OCI-LY1 (cell line): ENCODE results near the gene CTNNA2.

Experiments
- H2AFZ ChIP-seq: fragments of 200-600 bp; sonication (generic), shearing (Covaris generic); 2 replicates; pipeline ENCODE4 v1.6.0; 2014; ENCODE audit warnings: antibody characterized with exemption, mild to moderate bottlenecking, low read length
- H3F3A ChIP-seq: fragments of 200-600 bp; sonication (generic), shearing (Covaris generic); 2 replicates; pipeline ENCODE4 v1.6.0; 2014; ENCODE audit warnings: mild to moderate bottlenecking, antibody characterized with exemption, low read length, moderate library complexity; ENCODE audit not compliant: insufficient read depth
- H3K27ac ChIP-seq: fragments of 200-600 bp; sonication (generic); 2 replicates; pipeline ENCODE4 v1.5.1; 2014; ENCODE audit warnings: low read length, mixed run types, mild to moderate bottlenecking, low read depth; ENCODE audit not compliant: poor library complexity, severe bottlenecking
- H3K27me3 ChIP-seq: fragments of 200-600 bp; sonication (generic); 2 replicates; pipeline ENCODE4 v1.6.0; 2014; ENCODE audit warnings: antibody characterized with exemption, mild to moderate bottlenecking, low read length, moderate library complexity; ENCODE audit not compliant: insufficient read depth
- H3K36me3 ChIP-seq: fragments of 200-600 bp; sonication (generic); 2 replicates; pipeline ENCODE4 v1.6.1; 2014; ENCODE audit warnings: mild to moderate bottlenecking, antibody characterized with exemption, low read length, moderate library complexity, mixed read lengths; ENCODE audit not compliant: insufficient read depth
- H3K4me1 ChIP-seq: fragments of 200-600 bp; sonication (generic); 2 replicates; pipeline ENCODE4 v1.5.1; 2014; ENCODE audit warnings: mild to moderate bottlenecking, low read length, moderate library complexity; ENCODE audit not compliant: insufficient read depth, severe bottlenecking
- H3K4me2 ChIP-seq: fragments of 200-600 bp; sonication (generic), shearing (Covaris generic); 2 replicates; pipeline ENCODE4 v1.6.1; 2014; ENCODE audit warnings: low read length
- H3K4me3 ChIP-seq: fragments of 200-600 bp; sonication (generic); 2 replicates; pipeline ENCODE4 v1.5.1; 2014; ENCODE audit warnings: low read length, low read depth, mild to moderate bottlenecking, mixed read lengths; ENCODE audit not compliant: poor library complexity, severe bottlenecking
- H3K79me2 ChIP-seq: fragments of 200-600 bp; shearing (Covaris generic); 2 replicates; pipeline ENCODE4 v1.6.1; 2016; ENCODE audit warnings: mixed run types, low read length, mixed read lengths; ENCODE audit not compliant: insufficient read depth
- H3K9ac ChIP-seq: fragments of 200-600 bp; sonication (generic), shearing (Covaris generic); 2 replicates; pipeline ENCODE4 v1.6.1; 2014; ENCODE audit warnings: mild to moderate bottlenecking, low read length, mixed read lengths
- H3K9me2 ChIP-seq: fragments of 200-600 bp; sonication (generic), shearing (Covaris generic); 2 replicates; pipeline ENCODE4 v1.6.1; 2014; ENCODE audit warnings: low read depth, mild to moderate bottlenecking, low read length, mixed read lengths
- H3K9me3 ChIP-seq: fragments of 200-600 bp; shearing (Covaris generic); 2 replicates; pipeline ENCODE4 v1.6.1; 2014; ENCODE audit warnings: low read length, mixed read lengths
- H4K20me1 ChIP-seq: fragments of 200-600 bp; sonication (generic), shearing (Covaris generic); 2 replicates; pipeline ENCODE4 v1.6.0; 2016; ENCODE audit warnings: mild to moderate bottlenecking, low read length; ENCODE audit not compliant: insufficient read depth
- EZH2 ChIP-seq: fragments of 200-600 bp; sonication (generic), shearing (Covaris generic); IDR thresholded peaks from 2 replicates; pipeline ENCODE4 v1.8.0; 2017; ENCODE audit warnings: borderline replicate concordance, mixed run types, mild to moderate bottlenecking, antibody characterized with exemption, low read length, moderate library complexity, mixed read lengths
- TF ChIP-seq, protein P1 (sequence below): fragments of 200-600 bp; sonication (generic), shearing (Covaris generic); IDR thresholded peaks from 2 replicates; pipeline ENCODE4 v1.5.1; 2017; ENCODE audit warnings: mild to moderate bottlenecking, antibody characterized with exemption, low read length, moderate library complexity, mixed read lengths

Gene CTNNA2

DNA sequence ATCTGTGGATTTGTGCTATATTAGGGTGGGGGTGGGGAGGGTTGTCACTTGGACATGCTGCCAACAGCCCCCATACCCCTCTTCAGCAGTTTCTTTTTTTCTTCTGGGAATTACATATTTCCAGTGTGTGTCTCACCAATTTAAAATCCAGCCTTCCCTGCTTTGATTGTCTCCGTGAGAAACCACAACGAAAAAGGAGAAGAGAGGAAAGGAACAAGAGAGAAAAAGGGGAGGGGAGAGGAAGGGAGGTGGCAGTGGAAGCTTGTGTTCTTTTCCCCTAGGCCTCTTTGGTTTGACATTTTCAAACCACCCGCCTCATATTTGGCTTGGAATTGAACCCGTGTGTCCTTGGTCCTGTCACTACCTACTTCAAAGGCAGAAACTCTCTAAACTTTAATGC is 860 bp downstream of the CTNNA2 start:
- Histone ChIP-seq H3K79me2 (no peaks in the 10 kb centered on the region), H3F3A (no peaks in the 10 kb centered on the region), H3K9me3 (no peaks in the 10 kb centered on the region), H3K4me3 (no peak overlapping the region), H2AFZ (no peak overlapping the region), H3K4me1 (no peaks in the 10 kb centered on the region), H3K4me2 (no peak overlapping the region), H3K27me3 (no peaks in the 10 kb centered on the region), H3K36me3 (no peaks in the 10 kb centered on the region), H3K27ac (no peak overlapping the region), H3K9ac (no peak overlapping the region), H3K9me2 (no peaks in the 10 kb centered on the region), H4K20me1 (no peaks in the 10 kb centered on the region)
- TF ChIP-seq, protein P1, sequence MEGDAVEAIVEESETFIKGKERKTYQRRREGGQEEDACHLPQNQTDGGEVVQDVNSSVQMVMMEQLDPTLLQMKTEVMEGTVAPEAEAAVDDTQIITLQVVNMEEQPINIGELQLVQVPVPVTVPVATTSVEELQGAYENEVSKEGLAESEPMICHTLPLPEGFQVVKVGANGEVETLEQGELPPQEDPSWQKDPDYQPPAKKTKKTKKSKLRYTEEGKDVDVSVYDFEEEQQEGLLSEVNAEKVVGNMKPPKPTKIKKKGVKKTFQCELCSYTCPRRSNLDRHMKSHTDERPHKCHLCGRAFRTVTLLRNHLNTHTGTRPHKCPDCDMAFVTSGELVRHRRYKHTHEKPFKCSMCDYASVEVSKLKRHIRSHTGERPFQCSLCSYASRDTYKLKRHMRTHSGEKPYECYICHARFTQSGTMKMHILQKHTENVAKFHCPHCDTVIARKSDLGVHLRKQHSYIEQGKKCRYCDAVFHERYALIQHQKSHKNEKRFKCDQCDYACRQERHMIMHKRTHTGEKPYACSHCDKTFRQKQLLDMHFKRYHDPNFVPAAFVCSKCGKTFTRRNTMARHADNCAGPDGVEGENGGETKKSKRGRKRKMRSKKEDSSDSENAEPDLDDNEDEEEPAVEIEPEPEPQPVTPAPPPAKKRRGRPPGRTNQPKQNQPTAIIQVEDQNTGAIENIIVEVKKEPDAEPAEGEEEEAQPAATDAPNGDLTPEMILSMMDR = no peak
- TF ChIP-seq EZH2 = no peak

DNA sequence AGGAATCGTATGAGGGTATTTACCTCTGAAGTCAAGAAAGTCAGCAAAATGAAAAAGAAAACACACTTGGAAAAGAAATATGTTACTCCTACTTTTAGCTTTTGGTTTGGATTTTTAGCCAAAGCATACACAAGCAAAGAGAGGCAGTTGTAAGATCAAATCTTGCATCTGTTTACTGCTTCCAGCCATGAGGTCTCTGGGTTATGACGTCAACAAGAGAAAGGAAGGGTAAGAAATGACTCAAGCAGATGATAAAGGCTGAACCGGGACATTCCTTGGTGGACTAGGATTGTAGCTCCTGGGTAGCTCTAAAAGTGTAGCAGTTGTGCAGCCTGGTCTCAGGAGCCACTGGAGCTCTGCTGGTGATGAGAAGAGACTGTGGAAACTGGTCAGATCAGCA is 16.8 kb downstream of the CTNNA2 start:
- Histone ChIP-seq H2AFZ (no peak overlapping the region), H3K9me2 (no peaks in the 10 kb centered on the region), H3K4me3 (no peak overlapping the region), H3K27ac (no peak overlapping the region), H3K4me1 (no peaks in the 10 kb centered on the region), H3K9ac (no peak overlapping the region), H3K27me3 (no peaks in the 10 kb centered on the region), H4K20me1 (no peaks in the 10 kb centered on the region), H3K9me3 (no peaks in the 10 kb centered on the region), H3K79me2 (no peaks in the 10 kb centered on the region), H3K4me2 (no peak overlapping the region), H3F3A (no peaks in the 10 kb centered on the region), H3K36me3 (no peaks in the 10 kb centered on the region)
- TF ChIP-seq, protein P1 = no peak
- TF ChIP-seq EZH2 = no peak

DNA sequence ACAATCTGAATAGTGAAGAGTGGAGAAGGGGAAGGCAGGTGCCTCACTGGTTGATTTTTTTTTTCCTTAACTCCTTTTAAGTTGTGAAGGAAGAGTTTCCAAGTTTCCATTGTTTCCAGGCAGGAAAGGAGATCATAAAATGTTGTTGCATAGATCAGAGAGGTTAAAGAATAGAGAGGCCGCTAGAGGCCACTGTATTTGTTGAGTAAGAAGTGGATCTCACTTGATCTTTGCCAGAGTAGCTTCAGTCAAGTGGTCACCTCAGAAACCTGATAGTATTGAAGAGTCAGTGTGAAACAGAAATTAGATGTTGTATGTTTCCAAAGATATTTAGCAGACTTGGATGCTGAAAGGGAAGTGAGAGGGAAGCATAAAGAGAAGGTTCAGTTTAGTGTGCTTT is 17.6 kb downstream of the CTNNA2 start:
- Histone ChIP-seq H3K79me2 (no peaks in the 10 kb centered on the region), H3K4me3 (no peak overlapping the region), H3K36me3 (no peaks in the 10 kb centered on the region), H3K27me3 (no peaks in the 10 kb centered on the region), H4K20me1 (no peaks in the 10 kb centered on the region), H3K9me2 (no peaks in the 10 kb centered on the region), H3K4me2 (no peak overlapping the region), H3K4me1 (no peaks in the 10 kb centered on the region), H3K9ac (no peak overlapping the region), H3K9me3 (no peaks in the 10 kb centered on the region), H2AFZ (no peak overlapping the region), H3F3A (no peaks in the 10 kb centered on the region), H3K27ac (no peak overlapping the region)
- no peak for TF ChIP-seq EZH2
- TF ChIP-seq, protein P1 = peak; percentile 27; the same call in 1 of the 2 replicates
